H1 (cell line): ENCODE data around the gene C19orf73. TPM values are rescaled to one million over a fixed set of nuclear protein-coding genes. Genes with fewer than 3 reads are reported as not detected.
A peak's percentile ranks its signal among the peaks of the same experiment; 100 is the strongest.

Experiments
- BRCA1 ChIP-seq: IDR thresholded peaks from 2 replicates; pipeline ENCODE4 v1.6.1; 2012; ENCODE audit warnings: low read depth, low read length, improper control_type of control experiment
- CHD2 ChIP-seq: IDR thresholded peaks from 2 replicates; pipeline ENCODE4 v1.6.1; 2012; ENCODE audit warnings: low read length, improper control_type of control experiment
- CREB1 ChIP-seq: IDR thresholded peaks from 2 replicates; pipeline ENCODE4 v1.6.1; 2012; ENCODE audit warnings: inconsistent platforms
- JUN ChIP-seq: IDR thresholded peaks from 2 replicates; pipeline ENCODE4 v1.6.1; 2011; ENCODE audit warnings: low read depth, mild to moderate bottlenecking, improper control_type of control experiment, low read length
- MAFK ChIP-seq: IDR thresholded peaks from 2 replicates; pipeline ENCODE4 v1.6.1; 2012; ENCODE audit warnings: low read depth, mild to moderate bottlenecking, improper control_type of control experiment, low read length
- POLR2AphosphoS5 ChIP-seq: IDR thresholded peaks from 2 replicates; pipeline ENCODE4 v1.6.1; 2011; ENCODE audit warnings: low read depth, low read length
- SAP30 ChIP-seq: fragments of 300-600 bp; sonication (generic); IDR thresholded peaks from 2 replicates; pipeline ENCODE4 v1.7.1; 2012; ENCODE audit warnings: low read length, moderate library complexity, mild to moderate bottlenecking, inconsistent platforms; ENCODE audit not compliant: insufficient read depth, insufficient replicate concordance
- TAF1 ChIP-seq: IDR thresholded peaks from 2 replicates; pipeline ENCODE4 v1.6.1; 2011; ENCODE audit warnings: mild to moderate bottlenecking, low read depth, low read length
- polyA plus RNA-seq, 7 experiments: library from polyadenylated mRNA; depleted of rRNA in 3 of 7; stranded (reverse) in 5 of 7; unstranded in 2 of 7; fragments of >200 nt in 5 of 7; fragments of 200-250 nt in 2 of 7; gene quantifications; 1 replicate in 5 of 7; 2 replicates in 1 of 7; 4 replicates in 1 of 7; pipeline versions ENCODE4 v1.2.1 to v1.2.3, GENCODE V29; 2011 to 2013; ENCODE audit warnings: missing spikeins in 2 of 7, mixed read lengths in 2 of 7
- total RNA-seq: library from RNA; stranded (reverse); fragmentation: NEBNext Ultra II Directional; extraction: Animal tissue kit (Norgen Biotek cat#: 25700); gene quantifications from 2 replicates; pipeline ENCODE4 v1.2.1, GENCODE V29; 2021
- TF ChIP-seq, protein P1 (sequence below): fragments of 300-600 bp; sonication (generic); IDR thresholded peaks from 2 replicates; pipeline ENCODE4 v1.7.1; 2012; ENCODE audit warnings: low read length, moderate library complexity, mild to moderate bottlenecking, inconsistent platforms; ENCODE audit not compliant: insufficient replicate concordance
- TF ChIP-seq, protein P2 (sequence below): IDR thresholded peaks from 2 replicates; pipeline ENCODE4 v1.6.1; 2011; ENCODE audit warnings: low read depth, mild to moderate bottlenecking, low read length; ENCODE audit not compliant: insufficient read depth

C19orf73 gene
- total and polyA plus RNA-seq, 2 of the 8 experiments (the other 6 are each of a cell fraction or from before 2014, with no cell fraction given): 2.5 to 4.6 TPM

DNA sequence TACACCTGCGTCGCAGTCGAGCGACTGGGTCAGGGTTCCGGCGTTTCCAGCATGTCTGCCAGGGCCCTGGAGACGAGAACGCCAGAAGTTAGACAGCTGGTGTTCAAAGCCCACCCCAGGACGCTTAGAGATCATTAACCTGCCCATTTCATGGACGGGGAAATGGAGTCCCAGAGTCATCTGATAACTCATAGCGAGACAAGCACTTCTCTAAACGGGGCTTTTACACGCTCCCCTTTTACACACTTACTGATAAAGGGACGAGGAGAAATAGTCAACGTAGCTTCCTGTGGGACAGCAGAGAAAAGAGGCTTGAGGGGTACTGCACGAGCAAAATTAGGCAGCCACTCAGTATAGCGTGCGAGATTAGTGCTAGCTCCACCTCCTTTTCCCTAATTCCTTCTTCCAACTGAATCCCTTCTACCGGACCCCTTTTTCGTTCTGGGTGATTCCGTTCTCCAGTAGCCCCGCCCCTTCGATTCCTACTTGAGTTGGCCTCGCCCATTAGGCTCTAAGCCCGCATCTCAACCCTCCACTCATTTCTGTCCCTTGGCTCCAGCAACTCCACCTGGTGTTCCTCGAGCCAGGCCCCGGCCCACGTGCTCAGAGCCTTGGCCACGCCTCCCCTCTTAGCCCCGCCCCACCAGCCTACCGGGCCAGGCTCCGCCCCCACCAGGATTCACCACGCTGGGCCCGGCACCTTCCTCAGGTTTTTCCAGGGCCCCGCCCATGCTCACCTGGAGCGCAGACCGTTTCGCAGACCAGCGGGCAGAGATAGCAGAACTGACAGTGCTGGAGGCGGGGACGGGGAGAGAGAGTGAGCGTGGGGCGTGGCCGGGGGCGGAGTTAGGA is 32.5 kb upstream of the C19orf73 start (continued):
- TF ChIP-seq, protein P1, sequence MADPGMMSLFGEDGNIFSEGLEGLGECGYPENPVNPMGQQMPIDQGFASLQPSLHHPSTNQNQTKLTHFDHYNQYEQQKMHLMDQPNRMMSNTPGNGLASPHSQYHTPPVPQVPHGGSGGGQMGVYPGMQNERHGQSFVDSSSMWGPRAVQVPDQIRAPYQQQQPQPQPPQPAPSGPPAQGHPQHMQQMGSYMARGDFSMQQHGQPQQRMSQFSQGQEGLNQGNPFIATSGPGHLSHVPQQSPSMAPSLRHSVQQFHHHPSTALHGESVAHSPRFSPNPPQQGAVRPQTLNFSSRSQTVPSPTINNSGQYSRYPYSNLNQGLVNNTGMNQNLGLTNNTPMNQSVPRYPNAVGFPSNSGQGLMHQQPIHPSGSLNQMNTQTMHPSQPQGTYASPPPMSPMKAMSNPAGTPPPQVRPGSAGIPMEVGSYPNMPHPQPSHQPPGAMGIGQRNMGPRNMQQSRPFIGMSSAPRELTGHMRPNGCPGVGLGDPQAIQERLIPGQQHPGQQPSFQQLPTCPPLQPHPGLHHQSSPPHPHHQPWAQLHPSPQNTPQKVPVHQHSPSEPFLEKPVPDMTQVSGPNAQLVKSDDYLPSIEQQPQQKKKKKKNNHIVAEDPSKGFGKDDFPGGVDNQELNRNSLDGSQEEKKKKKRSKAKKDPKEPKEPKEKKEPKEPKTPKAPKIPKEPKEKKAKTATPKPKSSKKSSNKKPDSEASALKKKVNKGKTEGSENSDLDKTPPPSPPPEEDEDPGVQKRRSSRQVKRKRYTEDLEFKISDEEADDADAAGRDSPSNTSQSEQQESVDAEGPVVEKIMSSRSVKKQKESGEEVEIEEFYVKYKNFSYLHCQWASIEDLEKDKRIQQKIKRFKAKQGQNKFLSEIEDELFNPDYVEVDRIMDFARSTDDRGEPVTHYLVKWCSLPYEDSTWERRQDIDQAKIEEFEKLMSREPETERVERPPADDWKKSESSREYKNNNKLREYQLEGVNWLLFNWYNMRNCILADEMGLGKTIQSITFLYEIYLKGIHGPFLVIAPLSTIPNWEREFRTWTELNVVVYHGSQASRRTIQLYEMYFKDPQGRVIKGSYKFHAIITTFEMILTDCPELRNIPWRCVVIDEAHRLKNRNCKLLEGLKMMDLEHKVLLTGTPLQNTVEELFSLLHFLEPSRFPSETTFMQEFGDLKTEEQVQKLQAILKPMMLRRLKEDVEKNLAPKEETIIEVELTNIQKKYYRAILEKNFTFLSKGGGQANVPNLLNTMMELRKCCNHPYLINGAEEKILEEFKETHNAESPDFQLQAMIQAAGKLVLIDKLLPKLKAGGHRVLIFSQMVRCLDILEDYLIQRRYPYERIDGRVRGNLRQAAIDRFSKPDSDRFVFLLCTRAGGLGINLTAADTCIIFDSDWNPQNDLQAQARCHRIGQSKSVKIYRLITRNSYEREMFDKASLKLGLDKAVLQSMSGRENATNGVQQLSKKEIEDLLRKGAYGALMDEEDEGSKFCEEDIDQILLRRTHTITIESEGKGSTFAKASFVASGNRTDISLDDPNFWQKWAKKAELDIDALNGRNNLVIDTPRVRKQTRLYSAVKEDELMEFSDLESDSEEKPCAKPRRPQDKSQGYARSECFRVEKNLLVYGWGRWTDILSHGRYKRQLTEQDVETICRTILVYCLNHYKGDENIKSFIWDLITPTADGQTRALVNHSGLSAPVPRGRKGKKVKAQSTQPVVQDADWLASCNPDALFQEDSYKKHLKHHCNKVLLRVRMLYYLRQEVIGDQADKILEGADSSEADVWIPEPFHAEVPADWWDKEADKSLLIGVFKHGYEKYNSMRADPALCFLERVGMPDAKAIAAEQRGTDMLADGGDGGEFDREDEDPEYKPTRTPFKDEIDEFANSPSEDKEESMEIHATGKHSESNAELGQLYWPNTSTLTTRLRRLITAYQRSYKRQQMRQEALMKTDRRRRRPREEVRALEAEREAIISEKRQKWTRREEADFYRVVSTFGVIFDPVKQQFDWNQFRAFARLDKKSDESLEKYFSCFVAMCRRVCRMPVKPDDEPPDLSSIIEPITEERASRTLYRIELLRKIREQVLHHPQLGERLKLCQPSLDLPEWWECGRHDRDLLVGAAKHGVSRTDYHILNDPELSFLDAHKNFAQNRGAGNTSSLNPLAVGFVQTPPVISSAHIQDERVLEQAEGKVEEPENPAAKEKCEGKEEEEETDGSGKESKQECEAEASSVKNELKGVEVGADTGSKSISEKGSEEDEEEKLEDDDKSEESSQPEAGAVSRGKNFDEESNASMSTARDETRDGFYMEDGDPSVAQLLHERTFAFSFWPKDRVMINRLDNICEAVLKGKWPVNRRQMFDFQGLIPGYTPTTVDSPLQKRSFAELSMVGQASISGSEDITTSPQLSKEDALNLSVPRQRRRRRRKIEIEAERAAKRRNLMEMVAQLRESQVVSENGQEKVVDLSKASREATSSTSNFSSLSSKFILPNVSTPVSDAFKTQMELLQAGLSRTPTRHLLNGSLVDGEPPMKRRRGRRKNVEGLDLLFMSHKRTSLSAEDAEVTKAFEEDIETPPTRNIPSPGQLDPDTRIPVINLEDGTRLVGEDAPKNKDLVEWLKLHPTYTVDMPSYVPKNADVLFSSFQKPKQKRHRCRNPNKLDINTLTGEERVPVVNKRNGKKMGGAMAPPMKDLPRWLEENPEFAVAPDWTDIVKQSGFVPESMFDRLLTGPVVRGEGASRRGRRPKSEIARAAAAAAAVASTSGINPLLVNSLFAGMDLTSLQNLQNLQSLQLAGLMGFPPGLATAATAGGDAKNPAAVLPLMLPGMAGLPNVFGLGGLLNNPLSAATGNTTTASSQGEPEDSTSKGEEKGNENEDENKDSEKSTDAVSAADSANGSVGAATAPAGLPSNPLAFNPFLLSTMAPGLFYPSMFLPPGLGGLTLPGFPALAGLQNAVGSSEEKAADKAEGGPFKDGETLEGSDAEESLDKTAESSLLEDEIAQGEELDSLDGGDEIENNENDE: no peak
- TF ChIP-seq POLR2AphosphoS5 (peak; percentile 30), BRCA1 (no peak), SAP30 (no peak), CHD2 (0 out of 2 replicates have a peak, but pooled peaks have one; percentile 8), TAF1 (peak; percentile 79; the same call in 1 of the 2 replicates), CREB1 (no peak), MAFK (no peak), JUN (no peak)
- TF ChIP-seq, protein P2, sequence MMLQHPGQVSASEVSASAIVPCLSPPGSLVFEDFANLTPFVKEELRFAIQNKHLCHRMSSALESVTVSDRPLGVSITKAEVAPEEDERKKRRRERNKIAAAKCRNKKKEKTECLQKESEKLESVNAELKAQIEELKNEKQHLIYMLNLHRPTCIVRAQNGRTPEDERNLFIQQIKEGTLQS: no peak
